G401 (cell line): ENCODE measurements around the gene ENAH. TPM values are rescaled to one million over a fixed set of nuclear protein-coding genes. Genes with fewer than 3 reads are reported as not detected.
A peak's percentile ranks its signal among the peaks of the same experiment; 100 is the strongest.

ENCODE experiments used
- DNase-seq: peaks from one replicate; pipeline ENCODE4 v3.0.0-alpha.2; 2015; ENCODE audit warnings: low spot score
- in situ Hi-C: cut with HindIII; loops from 2 replicates; pipeline ENCODE4 v1.10.0; 2016; ENCODE audit warnings: low sequenced_read_pairs, mixed read lengths
- total RNA-seq: library from RNA; depleted of rRNA; stranded (reverse); fragments of >200 nt; shearing (Covaris generic); gene quantifications from 2 replicates; pipeline ENCODE4 v1.2.3, GENCODE V29; 2014; rRNA removed

ENAH gene
- total RNA-seq, 1 experiment from 2014 or later, result 90.0 TPM

DNA sequence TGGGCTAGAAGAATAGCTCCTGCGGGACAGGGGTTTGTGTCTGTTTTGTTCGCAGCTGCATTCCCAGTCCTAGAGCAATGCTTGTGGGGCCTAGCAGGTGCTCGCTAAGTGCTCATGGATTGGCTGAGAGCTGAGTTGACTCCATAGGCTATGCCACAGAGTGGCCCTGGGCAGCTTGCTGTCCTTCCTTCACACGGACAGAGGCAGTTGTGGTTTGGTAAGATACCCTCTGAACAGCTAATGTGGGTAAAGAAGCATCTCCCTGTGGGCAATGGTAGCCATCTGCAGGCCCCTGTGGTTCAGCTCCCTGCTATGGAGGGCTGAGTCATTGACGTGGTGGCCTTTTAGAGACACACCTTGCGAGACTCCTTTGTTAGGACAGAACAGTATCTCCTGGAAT lies 201.6 kb downstream of the ENAH start:
- in situ Hi-C loops, result no loop called here
- no peak for DNase-seq

DNA sequence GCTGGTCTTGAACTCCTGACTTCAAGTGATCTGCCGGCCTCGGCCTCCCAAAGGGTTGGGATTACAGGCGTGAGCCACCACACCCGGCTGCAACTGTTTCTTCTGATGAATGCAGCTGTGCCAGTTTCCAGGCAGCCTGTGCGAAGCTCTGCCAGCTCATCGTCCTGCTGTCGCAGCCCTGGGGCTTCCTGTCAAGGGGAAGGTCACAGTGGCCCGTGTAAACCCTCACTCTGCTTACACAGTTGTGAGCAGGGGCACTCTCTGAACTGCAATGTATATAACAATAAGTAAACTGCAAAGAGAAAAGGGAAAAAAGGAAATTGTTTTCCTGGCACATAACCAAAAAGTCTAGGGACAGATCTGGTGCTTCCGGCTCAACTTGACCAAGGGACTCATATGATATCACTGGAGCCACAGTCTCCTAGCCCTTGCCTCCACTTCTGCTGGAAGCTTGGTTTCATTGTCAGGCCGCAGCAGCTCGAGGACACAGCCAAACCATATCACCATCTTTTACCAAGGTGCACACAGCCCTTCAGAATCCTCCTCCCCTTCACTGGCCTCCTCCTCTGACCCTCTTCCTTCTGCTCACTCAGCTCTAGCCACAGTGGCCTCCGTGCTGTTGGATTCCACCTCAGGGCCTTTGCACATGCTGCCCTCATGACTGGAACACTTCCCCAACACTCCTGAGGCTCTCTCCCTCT lies 202.3 kb downstream of the ENAH start:
- in situ Hi-C loops, result no loop called here
- DNase-seq, result no peak

DNA sequence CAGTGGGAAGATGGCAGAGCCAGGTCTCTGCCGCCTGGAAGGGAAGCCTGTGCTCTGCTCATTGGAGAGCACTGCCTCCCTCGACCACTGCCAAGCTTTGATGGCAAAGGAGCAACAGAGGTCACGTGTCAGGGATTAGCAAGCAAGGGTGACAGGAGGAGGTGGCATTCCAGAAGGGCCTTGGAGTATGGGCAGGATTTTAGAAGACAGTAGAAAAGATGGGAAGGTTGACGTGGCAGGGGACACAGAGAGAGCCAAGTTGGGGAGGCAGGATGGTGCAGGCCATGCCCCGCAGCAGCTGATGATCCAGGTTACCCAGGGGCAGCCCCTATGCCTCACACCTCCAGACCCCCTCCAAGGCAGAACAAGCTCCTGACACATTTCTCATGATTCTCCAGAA lies 203.1 kb downstream of the ENAH start:
- in situ Hi-C loops, result no loop called here
- no peak for DNase-seq

DNA sequence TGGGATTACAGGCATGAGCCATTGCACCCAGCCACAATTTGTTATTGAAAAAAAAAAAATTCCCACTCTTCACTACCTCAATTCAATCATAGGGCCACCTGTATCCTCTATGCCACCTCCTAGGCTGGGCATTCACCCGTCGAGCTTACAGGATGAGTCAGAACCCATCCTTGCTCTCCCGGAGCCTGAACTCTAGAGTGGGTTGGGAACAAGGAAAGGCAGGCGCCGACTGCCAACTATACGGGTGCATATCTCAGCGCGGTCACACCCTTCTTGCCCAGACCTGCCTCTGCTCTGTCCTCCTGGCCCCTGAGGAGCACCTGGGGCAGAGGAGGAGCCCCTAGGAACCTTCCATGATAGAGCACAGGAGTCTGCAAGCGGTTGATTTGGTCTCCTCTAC lies 203.7 kb downstream of the ENAH start:
- DNase-seq, result no peak
- in situ Hi-C loops, result no loop called here

DNA sequence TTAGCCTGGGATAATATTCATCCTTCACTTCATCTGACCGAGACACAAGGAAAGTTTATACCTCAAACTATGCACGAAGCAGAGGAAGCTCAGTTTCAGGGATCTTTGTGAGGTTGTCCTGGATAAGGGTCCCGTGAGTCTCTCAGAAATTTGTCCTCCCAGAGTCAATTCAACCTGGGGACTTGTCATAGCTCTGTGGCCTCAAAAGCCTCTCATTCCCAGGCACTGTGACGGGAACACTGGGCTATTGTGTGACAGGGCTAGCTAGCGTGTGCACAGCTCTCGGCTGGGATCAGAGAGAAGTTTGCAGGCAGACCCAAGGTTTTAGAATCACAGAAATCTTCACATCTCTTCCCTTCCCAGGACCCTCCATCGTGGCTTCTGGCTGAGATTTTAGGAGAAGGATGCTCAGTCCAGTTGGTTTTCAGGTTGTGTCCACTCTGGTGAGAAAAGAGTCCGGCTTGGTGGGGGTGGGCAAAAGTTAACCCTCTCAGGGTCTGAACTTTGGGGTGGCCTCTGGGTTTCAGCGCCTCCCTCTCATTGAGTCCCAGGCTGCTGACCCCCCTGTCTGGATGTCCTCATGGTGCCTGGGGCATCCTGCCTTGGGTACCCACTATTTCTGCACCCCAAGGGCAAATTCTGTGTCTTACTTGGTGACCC lies 204.6 kb downstream of the ENAH start:
- in situ Hi-C loops, result no loop called here
- DNase-seq, result no peak

DNA sequence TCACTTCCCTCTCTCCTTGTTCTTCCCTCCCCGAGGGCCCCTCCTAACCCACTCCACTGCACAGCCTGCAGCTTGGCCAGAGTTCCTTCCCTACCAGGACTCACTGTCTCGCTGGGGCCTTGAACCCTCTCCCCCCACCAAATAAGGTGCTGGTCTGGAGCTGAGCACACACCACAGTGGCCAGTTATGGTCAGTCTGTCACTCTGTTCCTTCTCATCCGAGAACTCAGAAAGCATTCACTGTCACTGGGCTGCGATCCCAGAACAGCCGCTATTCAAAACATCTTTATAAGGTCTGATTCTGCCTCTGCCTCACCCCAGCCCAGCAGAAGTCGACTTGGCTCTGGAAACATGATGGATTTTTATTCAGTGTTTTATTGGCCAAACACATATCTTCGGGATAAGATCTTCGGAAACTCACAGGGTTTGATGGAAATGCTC lies 205.3 kb downstream of the ENAH start:
- peak; percentile 26 for DNase-seq
- in situ Hi-C loops, result no loop called here

DNA sequence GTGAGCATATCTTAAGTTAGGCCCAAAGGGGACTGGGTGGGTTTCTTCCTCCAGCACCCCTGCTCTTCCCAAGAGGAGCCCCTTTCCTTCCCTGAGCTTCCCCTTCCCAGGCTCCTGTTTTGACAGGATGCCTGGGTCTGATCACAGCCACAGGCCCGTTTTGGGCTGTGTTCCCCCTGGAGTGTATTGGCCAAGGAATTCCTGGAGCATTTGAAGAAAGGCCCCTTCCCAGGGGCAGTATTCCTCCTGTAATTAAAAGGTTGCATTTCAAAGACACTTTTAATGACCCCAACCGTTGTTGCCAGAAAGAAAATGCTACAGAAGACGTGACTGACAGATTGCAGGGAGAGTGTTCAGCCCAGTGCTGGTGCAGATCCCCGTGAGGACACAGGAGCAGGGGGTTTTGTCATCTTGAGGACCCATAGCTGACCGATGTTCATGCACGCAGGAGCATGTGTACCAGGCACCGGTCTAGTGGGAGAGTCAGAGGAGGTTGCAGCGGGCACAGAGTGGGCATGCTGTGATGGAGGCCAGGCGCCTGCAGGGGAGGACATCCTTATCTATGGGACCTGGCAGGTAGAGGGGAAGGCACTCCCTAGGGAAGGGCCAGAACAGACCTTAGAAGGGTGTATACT lies 205.8 kb downstream of the ENAH start:
- DNase-seq, result no peak
- in situ Hi-C loops, result no loop called here

DNA sequence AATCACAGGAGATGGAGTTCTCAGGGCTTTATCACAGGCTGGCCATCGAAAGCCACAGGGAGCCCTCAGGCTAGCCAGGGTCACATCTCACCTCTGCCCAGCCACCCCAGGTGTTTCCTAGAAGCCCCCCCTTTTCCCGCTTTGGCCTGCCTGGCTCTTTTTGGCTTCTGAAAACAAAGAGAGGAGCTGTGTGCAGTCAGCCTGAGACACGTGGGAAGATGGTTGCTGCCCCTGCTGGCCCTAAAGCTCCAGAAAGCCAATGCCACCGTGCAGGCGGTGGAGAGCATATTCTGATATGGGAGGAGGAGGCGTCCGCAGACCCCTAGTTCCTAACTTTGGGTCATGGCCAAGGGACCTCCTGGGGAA lies 206.3 kb downstream of the ENAH start:
- in situ Hi-C loops, result no loop called here
- DNase-seq, result no peak

DNA sequence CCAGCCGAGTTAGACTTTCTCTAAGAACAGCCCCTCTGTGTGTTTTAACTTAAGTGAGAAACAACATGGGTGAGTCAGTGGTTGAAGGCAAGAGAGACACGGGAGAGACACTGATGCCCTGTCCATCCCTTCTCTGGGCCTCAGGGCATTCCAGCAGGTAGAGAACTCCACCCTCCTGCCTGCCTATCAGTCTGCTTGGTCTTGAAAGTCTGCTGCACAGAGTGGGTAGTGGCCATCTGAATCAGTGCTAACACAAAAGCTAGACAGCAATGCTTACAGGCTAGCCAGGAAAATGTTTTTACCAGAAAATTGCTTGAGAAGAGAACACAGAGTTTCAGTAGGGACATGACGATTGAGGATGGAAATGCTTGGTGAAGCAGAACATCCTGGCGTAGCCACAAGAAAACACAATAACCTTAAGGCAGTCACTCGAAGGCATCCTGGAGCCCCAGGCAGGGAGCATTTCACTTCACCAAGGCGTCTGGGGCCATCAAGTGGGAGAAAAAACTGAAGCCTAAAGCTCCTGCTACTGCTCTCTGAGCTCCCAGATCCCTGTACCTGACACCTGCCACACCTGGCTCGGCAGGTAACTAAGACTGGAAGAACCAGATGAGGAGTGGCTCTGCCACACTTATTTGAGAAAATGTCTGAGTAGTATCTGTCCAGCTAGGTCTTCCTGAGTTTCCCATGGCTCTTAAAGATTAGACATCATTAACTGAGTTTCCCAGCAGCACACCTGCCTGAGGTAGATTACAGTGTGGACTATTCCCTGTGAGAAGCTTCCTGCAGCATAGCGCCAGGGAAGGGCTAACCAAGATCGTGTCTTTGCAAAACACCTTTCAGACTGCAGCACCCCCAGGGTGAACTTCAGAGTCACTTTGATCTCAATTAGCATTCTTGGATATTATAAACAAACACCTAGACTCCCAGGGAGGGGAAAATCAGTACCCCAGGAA lies 207.0 kb downstream of the ENAH start:
- in situ Hi-C loops, result no loop called here
- no peak for DNase-seq

DNA sequence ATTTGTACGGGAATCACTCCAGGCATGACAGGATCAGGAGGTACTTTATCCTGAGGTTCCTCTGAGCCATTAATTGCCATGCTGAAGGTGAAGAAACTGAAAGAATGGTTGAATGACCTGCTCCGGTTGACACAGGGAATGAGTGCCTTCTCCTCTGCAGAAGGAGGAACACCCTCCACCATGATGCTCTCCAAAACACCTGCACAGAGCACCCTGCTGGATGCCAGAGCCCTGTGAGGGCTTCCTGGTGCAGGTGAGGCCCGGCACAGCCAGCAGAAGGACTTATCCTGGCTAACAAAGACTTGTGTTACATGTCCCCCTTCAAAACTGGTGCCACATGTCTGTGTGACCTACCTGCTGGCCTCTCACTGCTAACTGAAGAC lies 210.8 kb downstream of the ENAH start:
- in situ Hi-C loops, result no loop called here
- DNase-seq, result no peak

DNA sequence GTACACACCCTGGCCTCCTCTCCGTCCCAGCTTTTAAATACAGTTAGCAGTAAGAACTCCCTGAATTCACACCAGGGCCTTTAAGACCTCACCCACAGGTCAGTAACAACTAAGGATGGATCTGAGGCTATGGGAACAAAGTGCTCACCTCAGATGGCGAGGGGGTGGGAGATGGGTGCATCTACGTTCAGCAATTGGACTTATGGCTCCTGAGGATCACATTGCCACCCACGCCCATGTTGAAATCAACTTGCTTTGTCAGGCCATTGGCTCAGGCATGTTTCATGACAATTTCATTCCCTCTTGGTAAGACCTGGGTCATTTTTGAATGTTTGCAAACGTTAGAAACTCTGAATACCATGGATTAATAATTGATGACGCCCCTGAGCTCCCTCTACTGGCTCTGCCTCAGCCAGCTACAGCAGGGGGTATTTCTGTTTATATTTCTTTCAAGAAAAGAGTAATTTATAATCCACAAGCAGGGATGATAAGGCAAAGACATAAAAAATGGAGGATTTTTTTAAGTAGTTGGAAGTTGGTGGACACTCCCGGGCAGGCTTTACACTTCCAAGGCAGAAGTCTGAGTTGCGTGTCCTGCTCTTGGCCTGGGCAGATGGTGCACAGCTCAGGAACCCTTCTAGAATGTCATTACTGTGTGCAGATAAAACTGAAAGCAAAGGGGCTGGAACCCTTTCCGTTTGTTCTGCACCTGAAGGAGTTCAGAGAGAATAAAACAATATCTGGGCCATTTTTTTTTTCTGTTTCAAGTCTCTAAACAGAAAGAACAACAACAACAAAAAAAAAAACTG lies 211.4 kb downstream of the ENAH start:
- in situ Hi-C loops, result no loop called here
- DNase-seq, result no peak

DNA sequence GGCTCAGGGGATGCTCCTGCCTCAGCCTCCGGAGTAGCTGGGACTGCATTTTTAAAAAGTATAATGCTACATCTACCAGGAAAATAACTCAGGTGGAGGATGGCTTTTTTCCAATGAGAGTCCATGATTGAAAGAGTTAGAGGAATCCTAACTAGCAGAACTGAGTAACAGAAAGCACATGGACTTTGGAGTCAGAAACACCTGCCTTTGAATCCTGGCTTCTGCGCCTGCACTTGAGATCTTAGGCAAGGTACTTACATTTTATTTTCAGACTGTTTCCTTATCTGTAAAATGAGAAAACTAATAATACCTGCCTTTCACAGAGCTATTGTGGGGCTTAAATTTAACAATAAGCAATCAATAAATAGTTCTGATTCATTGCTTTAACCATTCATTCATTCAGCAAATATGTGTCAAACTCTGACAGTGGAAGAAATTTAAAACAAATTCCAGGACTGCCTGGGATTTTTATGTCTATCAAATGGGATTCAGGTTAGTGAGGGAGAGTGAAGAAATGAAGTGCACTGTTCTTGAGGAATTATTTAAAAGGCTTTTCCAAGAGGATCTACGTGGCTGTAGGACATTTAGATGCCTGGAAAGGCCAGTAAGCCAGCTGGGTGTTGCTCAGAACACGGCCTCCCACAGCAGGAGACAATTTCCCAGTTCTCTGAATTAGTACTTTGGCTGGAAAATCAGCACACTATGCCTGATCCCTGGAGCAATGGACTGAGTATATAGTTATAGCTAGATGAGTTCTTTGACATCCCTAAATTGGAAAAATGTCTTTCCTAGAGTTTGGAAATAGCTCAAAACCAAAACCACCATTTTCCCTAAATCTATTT lies 212.3 kb downstream of the ENAH start:
- in situ Hi-C loops, result no loop called here
- no peak for DNase-seq

DNA sequence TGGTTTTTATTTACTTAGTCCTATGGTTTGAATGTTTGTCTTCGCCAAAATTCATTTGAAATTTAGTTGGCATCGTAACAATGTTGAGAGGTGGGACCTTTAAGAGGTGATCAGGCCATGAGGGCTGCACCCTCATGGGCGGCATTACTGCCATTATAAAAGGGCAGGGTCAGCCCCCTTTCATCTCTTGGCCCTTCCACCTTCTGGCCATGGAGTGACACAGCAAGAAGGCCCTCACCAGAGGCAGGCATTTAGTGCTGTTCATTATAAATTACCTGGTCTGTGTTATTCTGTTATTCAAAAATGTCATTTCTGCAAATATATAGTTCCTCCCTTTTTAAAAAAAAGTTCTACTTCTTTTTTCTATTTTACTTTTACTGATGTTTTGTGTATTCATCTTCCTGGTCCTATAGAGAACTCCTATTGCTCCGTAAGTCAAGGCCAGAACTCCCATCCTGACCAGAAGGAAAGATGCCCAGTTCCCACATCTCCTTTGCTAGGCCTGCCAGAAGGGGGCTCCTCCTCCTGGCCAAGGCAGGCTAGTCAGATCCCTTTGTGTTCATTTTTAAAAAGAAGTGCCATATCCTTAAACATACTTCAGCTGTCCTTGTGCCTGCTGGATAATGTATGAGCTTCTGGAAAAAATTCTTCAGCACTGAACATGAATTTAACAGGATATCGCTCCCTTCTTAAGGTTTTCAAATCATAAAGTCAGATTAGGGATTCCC lies 215.0 kb downstream of the ENAH start:
- in situ Hi-C loops, result no loop called here
- no peak for DNase-seq

Other genes with a start within 250 kb of the ENAH start
- 31.6 and 49.1 TPM in 2 replicates for gene LBR, start 225.1 kb downstream of the ENAH start, total RNA-seq
- 452 and 552 TPM in 2 replicates for gene SRP9, start 124.7 kb upstream of the ENAH start, total RNA-seq
- 23.5 and 30.0 TPM in 2 replicates for gene EPHX1, start 157.0 kb upstream of the ENAH start, total RNA-seq
- 1.8 and 2.2 TPM in 2 replicates for gene TMEM63A, start 229.3 kb upstream of the ENAH start, total RNA-seq
- not detected in 2 replicates for gene LEFTY1, start 236.0 kb upstream of the ENAH start, total RNA-seq